NCI-H524 treated with DMSO at 0.1 percent for 48 hours (cell line): ENCODE data around the gene ZNF691.
"Not testable (repeated sequence)": the region's sequence is repeated elsewhere in the genome, so short reads cannot be mapped to it uniquely, and the experiment has no call there.

Experiments
- DNase-seq: peaks from one replicate; lab custom pipeline; 2025; lab: John Stamatoyannopoulos, UW

The ZNF691 gene

GRCh38 chr1:42860339-42861013 lies 14.1 kb downstream of the ZNF691 start:
- DNase-seq: no peak

GRCh38 chr1:42861014-42861399 lies 14.6 kb downstream of the ZNF691 start:
- DNase-seq: no peak

DNA sequence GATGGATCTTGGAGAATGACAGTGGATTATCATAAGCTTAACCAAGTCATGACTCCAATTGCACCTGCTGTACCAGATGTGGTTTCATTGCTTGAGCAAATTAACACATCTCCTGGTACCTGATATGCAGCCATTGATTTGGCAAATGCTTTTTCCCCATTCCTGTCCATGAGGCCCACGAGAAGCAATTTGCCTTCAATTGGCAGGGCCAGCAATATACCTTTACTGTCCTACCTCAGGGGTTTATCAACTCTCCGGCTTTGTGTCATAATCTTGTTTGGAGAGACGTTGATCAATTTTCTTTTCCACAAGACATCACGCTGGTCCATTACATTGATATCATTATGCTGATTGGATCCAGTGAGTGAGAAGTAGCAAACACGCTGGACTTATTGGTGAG lies 20.1 kb downstream of the ZNF691 start:
- DNase-seq: no peak

DNA sequence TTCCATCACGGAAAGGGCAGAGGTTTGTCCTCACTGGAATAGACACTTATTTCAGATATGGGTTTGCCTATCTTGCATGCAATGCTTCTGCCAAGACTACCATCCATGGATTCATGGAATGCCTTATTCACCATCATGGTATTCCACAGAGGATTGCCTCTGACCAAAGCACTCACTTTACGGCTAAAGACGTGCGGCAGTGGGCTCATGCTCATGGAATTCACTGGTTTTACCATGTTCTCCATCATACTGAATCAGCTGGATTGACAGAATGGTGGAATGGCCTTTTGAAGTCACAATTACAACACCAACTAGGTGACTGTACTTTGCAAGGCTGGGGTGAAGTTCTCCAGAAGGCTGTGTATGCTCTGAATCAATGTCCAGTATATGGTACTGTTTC lies 22.1 kb downstream of the ZNF691 start:
- not testable (repeated sequence) for DNase-seq

DNA sequence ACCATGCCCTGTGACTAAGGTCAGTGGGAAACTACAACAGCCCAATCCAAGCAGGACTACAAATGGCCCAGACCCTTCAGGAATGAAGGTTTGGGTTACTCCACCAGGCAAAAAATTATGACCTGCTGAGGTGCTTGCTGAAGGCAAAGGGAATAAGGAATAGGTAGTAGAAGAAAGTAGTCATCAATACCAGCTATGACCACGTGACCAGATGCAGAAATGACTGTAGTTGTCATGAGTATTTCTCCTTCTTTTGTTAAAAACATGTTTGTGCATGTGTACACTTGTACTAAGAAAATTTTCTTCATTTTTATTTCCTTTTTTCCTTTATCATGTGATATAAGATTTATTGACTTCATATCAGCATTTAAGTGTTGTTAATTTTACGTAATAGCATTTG lies 22.8 kb downstream of the ZNF691 start:
- DNase-seq: not testable (repeated sequence)

DNA sequence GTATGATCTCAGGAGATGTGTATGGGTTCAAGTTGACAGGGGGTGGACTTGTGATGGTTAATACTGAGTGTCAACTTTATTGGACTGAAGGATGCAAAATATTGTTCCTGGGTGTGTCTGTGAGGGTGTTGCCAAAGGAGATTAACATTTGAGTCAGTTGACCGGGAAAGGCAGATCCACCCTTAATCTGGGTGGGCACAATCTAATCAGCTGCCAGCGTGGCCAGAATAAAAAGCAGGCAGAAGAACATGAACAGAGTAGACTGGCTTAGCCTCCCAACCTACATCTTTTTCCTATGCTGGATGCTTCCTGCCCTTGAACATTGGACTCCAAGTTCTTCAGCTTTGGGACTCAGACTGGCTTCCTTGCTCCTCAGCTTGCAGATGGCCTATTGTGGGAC lies 23.3 kb downstream of the ZNF691 start:
- DNase-seq: not testable (repeated sequence)

DNA sequence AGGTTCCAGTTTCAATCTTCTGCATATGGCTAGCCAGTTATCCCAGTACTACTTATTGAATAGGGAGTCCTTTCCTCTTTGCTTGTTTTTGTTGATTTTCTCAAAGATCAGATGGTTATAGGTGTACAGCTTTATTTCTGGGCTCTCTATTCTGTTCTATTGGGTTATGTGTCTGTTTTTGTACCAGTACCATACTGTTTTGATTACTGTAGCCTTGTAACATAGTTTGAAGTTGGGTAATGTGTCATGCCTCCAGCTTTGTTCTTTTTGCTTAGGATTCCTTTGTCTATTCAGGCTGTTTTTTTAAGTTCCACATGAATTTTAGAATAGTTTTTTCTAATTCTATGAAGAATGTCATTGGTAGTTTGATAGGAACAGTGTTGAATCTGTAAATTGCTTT lies 26.7 kb downstream of the ZNF691 start:
- DNase-seq: not testable (repeated sequence)

- no peak for DNase-seq
Measured at GRCh38 chr1:42873670-42874069, 27.3 kb downstream of the ZNF691 start.

- no peak for DNase-seq
Measured at GRCh38 chr1:42876009-42876408, 29.6 kb downstream of the ZNF691 start.

DNA sequence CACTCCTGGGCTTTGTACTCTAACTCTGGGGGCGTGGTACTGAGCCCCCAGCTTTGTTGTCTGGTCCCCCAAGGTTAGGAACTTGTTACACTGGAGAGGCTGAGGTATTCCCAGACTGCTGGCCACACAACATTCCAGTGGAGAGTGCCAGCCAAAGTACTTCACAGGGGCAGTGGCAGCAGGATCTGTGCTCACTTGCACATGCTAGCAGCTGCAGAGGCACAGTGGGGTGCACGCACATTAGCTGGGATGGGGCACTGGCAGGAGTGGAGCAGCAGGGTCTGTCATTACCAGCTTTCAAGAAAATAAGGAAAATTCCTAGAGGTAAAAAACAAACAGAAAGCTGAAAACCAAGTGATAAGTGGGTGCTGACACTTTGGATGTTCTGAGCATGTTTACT lies 31.0 kb downstream of the ZNF691 start:
- no peak for DNase-seq

DNA sequence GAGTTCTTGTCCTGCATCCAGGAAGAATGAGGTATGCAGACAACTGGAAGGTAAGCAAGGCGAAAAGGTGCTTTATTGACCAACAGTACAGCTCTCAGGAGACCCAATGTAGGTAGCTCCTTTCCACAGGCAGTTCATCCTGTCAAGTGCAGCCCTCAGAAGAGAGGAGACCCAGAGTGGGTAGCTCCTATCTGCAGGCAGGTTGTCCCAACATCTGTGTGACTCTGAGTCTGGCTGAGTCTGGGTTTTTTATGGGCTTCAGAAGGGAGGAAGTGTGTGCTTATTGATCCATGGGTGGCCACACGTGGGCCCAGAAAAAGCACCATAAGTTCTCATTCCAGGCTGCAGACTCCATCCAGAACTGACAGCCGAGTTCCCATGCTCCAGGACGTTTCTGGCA lies 34.0 kb downstream of the ZNF691 start:
- no peak for DNase-seq

DNA sequence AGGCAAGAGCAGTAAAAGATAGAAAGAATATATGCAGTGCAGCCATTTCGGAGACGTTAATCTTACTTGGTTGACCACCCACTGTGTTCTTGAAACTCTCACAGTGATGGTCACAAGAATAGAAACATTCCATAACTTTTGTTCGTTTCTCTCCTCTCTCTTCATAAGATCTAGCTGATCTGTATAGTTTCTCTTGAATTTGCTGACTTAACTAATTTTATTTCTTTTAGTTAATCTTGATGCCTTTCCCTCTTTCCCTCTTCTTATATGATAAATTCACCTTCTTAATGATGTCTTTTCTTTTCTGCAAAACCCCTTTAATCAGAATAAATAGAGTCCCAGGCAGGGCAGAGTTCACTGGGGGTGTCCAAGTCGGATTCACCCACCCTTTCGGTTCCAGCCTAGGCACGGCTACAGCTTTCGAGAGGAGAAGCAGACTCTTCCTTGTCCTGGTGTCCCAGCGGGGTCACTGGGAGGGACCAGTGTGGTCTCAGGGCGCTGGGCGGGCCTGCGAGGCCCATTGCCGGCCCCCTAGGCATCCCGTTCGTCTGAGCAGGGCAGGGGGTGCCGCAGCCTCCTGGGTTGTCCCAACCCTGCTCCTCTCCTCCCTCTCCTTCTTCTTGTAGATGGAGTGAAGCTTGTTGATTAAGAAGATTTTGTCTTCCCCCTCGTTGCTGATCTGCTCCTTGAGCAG lies 39.8 kb downstream of the ZNF691 start:
- no peak for DNase-seq

- no peak for DNase-seq
Measured at GRCh38 chr1:42886800-42887199, 40.4 kb downstream of the ZNF691 start.

- DNase-seq: no peak
Measured at GRCh38 chr1:42887366-42887765, 41.0 kb downstream of the ZNF691 start.

GRCh38 chr1:42888013-42888633 lies 41.7 kb downstream of the ZNF691 start:
- no peak for DNase-seq

GRCh38 chr1:42889264-42889663 lies 42.9 kb downstream of the ZNF691 start:
- no peak for DNase-seq

GRCh38 chr1:42891465-42892138 lies 45.2 kb downstream of the ZNF691 start:
- no peak for DNase-seq

DNA sequence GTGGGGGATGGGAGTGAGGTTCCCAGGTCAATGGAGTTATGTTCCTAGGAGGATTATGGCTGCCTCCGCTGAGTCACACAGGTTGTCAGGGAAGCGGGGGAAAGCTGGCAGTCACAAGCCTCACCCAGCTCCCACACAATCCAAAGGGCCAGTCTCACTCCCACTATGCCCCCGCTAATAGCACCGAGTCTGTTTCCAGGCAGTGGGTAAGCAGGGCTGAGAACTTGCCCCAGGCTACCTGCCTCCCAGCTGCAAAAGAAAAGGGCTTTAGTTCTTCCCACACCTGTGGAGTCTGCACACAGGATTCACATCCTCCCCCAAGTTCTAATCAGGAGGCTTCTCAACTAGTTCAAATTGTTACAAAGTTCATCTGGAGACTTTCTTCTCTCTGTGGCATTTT lies 53.5 kb downstream of the ZNF691 start:
- DNase-seq: not testable (repeated sequence)
